Lower leg skin (tissue), 4 donors: Measurements from ENCODE around the gene ELAVL2. TPM values are rescaled to one million over a fixed set of nuclear protein-coding genes. Genes with fewer than 3 reads are reported as not detected.

Experiments
- DNase-seq, 2 donors: peaks; one replicate each; pipeline ENCODE4 v3.0.0-alpha.2; 2019; ENCODE audit warnings: low spot score in 2 of 2
- H3K4me3 ChIP-seq: fragments of 200-600 bp; sonication (generic); 2 replicates; pipeline ENCODE4 v1.5.1; 2017; ENCODE audit warnings: mild to moderate bottlenecking, low read depth; ENCODE audit not compliant: poor library complexity, severe bottlenecking
- CTCF ChIP-seq, 3 donors: fragments of 450-650 bp; IDR thresholded peaks; one replicate each; pipeline ENCODE4 v1.5.1; 2016; ENCODE audit warnings: antibody characterized with exemption in 3 of 3, mild to moderate bottlenecking in 3 of 3, moderate library complexity in 2 of 3
- POLR2A ChIP-seq, 2 donors: fragments of 450-650 bp; IDR thresholded peaks; one replicate each; pipeline ENCODE4 v1.6.1; 2016 to 2017; ENCODE audit warnings: antibody characterized with exemption in 2 of 2, mild to moderate bottlenecking in 1 of 2, moderate library complexity in 1 of 2
- WGBS, 2 donors: methylation state at CpG; one replicate each; pipeline ENCODE4 v1.1.5; 2018; 5-methylcytosine and 5-hydroxymethylcytosine counted together
- intact Hi-C: fragments of 100-400 bp; cut with DNase I; formaldehyde crosslinking; loops from one replicate; pipeline ENCODE4 v1.15.0; 2023; ENCODE audit warnings: low total_unique reads
- total RNA-seq, 4 donors: library from RNA; depleted of rRNA; stranded (reverse); fragments of >200 nt; gene quantifications; one replicate each; pipeline ENCODE4 v1.1.0, GENCODE V29; 2016

ELAVL2 gene
- total RNA-seq, 4 donors from 2014 or later = 0.11 to 1.3 (median 0.42) TPM

GRCh38 chr9:23830476-23830805, 4.4 kb upstream of the ELAVL2 start:
- DNase-seq = no peak
- WGBS, 2 donors = 13 to 19% methylated on average over 5 of the region's 5 CpGs
- no peak for TF ChIP-seq CTCF (IDR thresholded peaks at IDR 0.05)
- no peak for TF ChIP-seq POLR2A (IDR thresholded peaks at IDR 0.05)
- H3K4me3 ChIP-seq = no peak overlapping the region
- intact Hi-C loops = no loop called here

GRCh38 chr9:23829580-23830475, 3.8 kb upstream of the ELAVL2 start:
- WGBS, 2 donors = 3 to 5% methylated on average over 22 of the region's 22 CpGs
- no peak overlapping the region for H3K4me3 ChIP-seq
- intact Hi-C loops = no loop called here

GRCh38 chr9:23825700-23826099, 340 bp downstream of the ELAVL2 start:
- H3K4me3 ChIP-seq = no peak overlapping the region
- TF ChIP-seq POLR2A (IDR thresholded peaks at IDR 0.05) (no peak), CTCF (IDR thresholded peaks at IDR 0.05) (no peak)
- WGBS, 2 donors = 1 to 2% methylated on average over 12 of the region's 12 CpGs
- intact Hi-C loops = no loop called here
- DNase-seq = no peak

More at GRCh38 chr9:23829580-23830475, 3.8 kb upstream of the ELAVL2 start:
- TF ChIP-seq POLR2A (IDR thresholded peaks at IDR 0.05) = no peak
- no peak for TF ChIP-seq CTCF (IDR thresholded peaks at IDR 0.05)
- no peak for DNase-seq

GRCh38 chr9:23824830-23825591, 1.0 kb downstream of the ELAVL2 start:
- H3K4me3 ChIP-seq = no peak overlapping the region
- intact Hi-C loops = no loop called here
- no peak for TF ChIP-seq CTCF (IDR thresholded peaks at IDR 0.05)
- TF ChIP-seq POLR2A (IDR thresholded peaks at IDR 0.05) = no peak
- 3 to 4% methylated on average over 25 of the region's 25 CpGs for WGBS, 2 donors
- DNase-seq = no peak

- no peak for DNase-seq
- WGBS, 2 donors = 9 to 13% methylated on average over 35 to 36 of the region's 36 CpGs
- intact Hi-C loops = no loop called here
- no peak for TF ChIP-seq POLR2A (IDR thresholded peaks at IDR 0.05)
- TF ChIP-seq CTCF (IDR thresholded peaks at IDR 0.05) = no peak
- H3K4me3 ChIP-seq = no peak overlapping the region
Observed at GRCh38 chr9:23823986-23824829, 1.8 kb downstream of the ELAVL2 start.
